HTR-8/SVneo (cell line): ENCODE data around the gene CCDC175.

Experiments
- DNase-seq: peaks from one replicate; pipeline ENCODE4 v3.0.0; 2011; ENCODE audit warnings: low spot score, mixed read lengths; ENCODE audit not compliant: insufficient read length
- FAIRE-seq: peaks from 2 replicates; lab custom pipeline; 2011; peaks lifted over from hg19 to GRCh38; lab: Jason Lieb, UNC

Gene CCDC175

DNA sequence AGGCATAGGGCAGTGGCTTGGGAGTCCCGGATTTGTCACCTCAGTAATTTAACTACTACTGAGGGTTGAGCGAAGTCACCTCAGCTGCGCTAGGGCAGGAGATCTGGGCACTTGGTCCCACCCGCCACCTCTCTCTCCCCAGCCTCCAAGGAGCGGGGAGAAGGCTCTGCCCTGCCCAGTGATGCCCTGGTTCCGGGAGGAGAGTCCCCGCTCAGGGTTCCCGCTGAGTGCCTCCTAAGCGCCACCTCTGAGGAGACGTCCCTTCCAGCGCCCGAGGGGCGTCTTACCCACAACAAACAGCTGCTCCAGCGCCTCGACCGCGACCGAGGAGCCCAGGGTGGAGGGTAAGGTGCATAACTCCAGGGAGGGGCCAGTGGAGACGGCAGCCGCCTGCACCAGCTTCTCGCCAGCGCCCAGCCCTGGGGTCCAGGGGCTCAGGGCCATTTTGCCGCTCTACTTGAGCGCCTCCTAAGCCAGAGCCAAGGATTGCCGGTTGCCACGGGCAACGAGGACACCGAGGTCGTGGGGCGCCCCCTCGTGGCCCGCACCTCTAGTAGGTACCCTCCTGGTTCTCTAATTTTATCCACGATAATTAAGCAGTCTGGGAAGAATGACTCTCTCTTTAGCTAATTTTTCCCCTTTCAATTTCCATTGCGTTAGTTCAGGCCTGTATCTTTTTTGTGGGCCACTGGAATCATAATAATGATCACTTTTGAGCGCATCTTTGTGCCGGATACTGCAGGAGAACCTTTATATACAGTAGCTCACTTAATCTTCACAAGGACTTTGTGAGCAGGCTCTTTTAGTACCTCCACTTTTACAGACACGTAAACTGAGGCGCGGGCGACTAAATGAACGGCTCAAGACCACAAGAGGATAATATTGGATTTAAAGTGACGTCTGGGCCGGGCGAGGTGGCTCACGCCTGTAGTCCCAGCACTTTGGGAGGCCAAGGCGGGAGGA, at the start of gene CCDC175:
Gene CCDC175 (minus strand): TSS at position 481 of the 963 bp plus-strand sequence. CDS start 37 bp downstream, at position 444.
- FAIRE-seq (peak; percentile 93), DNase-seq (peak; percentile 90)

DNA sequence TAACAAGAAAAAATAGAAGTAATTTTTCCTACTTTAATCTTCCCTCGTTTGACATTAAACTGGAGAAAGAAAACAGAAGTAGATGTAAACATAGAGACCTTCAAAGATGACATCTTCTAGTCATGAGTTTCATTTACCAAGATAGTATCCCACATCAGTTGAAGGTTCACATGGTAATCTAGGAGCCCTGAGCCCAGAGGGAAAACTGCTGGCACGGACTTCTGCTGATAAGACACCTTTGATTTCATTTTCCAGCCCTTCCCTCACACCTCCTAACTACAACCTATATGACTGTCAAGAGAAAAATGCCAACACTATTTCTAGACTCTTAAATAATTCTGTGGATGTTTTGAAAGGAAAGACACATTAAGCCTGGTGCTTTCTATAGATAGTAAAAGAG, 46.0 kb upstream of the CCDC175 start:
- peak; percentile 79 for FAIRE-seq
- no peak for DNase-seq

DNA sequence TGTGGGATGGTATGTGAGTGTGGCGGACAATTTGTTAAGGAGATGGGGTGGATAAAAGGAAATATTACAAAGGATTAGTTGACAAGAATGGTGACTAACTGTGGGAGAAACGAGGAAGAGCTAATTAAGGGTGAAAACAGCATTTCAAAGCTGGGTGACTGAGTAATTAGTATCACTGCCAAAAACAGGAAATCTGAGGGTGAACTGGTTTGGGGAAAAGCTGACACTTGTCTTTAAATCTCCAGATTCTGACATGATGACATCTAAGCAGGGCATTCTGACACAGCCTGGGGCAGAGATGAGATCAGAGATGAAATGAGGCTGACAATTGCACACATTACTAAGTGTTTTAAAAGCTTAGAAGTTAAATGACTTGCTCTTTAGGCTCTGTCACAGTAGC, 42.4 kb upstream of the CCDC175 start:
- FAIRE-seq (no peak), DNase-seq (no peak)

DNA sequence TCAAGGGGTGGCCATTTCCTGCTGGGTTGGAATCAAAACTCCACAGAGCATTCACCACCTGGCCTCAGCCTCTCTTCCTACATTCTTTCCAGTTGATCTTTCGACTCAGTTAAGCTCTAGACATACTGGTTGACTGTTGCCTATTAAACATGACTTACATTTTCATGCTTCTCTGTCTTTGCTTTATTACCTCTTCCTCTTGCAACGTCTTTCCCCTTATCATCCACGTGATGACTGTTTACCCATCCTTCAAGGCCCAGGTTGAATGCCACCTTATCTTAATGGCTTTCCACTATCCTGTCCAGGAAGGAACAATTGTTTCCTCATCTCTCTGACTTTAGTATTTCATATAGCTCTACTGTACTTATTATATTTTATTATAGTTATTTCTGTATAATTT, 24.4 kb upstream of the CCDC175 start:
- peak; percentile 90 for FAIRE-seq
- no peak for DNase-seq

GRCh38 chr14:59600211-59600945, 23.8 kb upstream of the CCDC175 start:
- peak; percentile 76 for FAIRE-seq
- DNase-seq, result no peak

DNA sequence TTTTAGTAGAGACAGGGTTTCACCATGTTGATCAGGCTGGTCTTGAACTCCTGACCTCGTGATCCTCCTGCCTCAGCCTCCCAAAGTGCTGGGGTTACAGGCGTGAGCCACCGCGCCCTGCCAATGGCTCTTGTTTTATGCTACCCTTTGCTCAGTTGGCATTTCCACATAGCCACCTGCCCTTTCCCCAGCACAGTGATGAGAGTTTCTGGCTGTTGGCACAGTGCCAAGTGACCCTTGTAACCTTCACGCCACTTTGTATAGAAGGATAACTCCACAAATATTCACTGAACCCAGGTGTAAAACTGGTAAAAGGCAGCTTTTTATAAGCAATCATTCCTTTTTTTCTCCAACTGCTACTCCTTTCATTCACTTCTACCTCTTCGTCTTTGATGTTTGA, 18.5 kb upstream of the CCDC175 start:
- DNase-seq (no peak), FAIRE-seq (peak; percentile 97)

- FAIRE-seq (peak; percentile 88), DNase-seq (no peak)
Measured at GRCh38 chr14:59591641-59592370, 15.2 kb upstream of the CCDC175 start.

GRCh38 chr14:59588101-59588500, 11.5 kb upstream of the CCDC175 start:
- peak; percentile 88 for FAIRE-seq
- DNase-seq, result no peak

GRCh38 chr14:59585891-59586554, 9.4 kb upstream of the CCDC175 start:
- DNase-seq, result peak; percentile 43
- peak; percentile 76 for FAIRE-seq

GRCh38 chr14:59583755-59584154, 7.1 kb upstream of the CCDC175 start:
- DNase-seq, result peak; percentile 59

DNA sequence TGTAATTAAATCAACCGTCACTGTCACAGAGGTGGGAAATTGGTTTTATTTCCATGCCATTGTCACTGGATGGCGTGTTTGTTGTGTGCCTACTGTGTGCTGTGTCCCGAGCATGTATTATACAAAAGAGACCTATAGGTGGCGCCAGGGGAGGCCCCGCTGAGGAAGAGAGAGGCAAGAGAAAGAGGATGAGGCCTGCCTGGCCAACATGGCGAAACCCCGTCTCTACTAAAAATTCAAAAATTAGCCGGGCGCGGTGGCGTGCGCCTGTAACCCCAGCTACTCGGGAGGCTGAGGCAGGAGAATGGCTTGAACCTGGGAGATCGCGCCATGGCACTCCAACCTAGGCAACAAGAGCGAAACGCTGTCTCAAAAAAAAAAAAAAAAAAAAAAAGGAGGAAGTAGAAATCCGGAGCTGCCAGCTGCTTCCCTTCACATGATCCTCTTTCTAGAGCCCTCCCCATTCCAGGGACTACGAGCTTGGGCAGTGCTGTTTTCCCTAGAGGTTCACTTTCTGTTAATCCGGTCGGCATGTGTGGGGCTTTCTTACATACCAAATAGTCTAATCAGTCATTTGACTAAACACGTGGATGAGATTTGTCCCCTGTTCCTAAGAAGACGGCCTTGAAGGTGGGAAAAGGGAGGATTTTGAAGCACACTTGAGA, 6.4 kb upstream of the CCDC175 start:
- DNase-seq, result no peak
- FAIRE-seq, result peak; percentile 26

More at GRCh38 chr14:59583755-59584154, 7.1 kb upstream of the CCDC175 start:
- FAIRE-seq, result peak; percentile 89

GRCh38 chr14:59582161-59582560, 5.5 kb upstream of the CCDC175 start:
- no peak for DNase-seq

GRCh38 chr14:59580911-59581310, 4.3 kb upstream of the CCDC175 start:
- no peak for FAIRE-seq
- DNase-seq, result no peak

More at GRCh38 chr14:59582161-59582560, 5.5 kb upstream of the CCDC175 start:
- FAIRE-seq, result peak; percentile 84

DNA sequence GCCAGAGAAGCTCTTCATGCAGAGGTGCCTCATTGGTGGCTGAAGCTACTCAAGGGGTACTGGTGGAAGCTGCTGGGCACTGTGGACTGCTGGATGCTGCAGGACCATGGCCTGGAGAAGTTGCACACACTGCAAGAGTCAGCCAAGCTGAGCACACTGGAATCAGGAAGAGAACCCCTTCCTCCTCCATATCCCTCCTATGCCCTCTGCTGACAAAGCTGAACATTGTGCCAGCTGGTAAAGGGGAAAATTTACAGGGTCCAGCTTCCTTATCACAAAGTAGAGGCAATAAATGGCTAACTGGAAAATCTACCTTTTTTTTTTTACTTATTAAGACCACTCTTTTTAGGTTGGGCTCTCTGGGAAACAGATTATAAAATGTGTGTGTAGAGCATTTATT, 6.5 kb downstream of the CCDC175 start:
- peak; percentile 96 for FAIRE-seq
- no peak for DNase-seq

- no peak for DNase-seq
- FAIRE-seq, result no peak
Measured at GRCh38 chr14:59566725-59567124, 9.9 kb downstream of the CCDC175 start.

- DNase-seq (no peak), FAIRE-seq (peak; percentile 4)
Measured at GRCh38 chr14:59566296-59566695, 10.3 kb downstream of the CCDC175 start.

DNA sequence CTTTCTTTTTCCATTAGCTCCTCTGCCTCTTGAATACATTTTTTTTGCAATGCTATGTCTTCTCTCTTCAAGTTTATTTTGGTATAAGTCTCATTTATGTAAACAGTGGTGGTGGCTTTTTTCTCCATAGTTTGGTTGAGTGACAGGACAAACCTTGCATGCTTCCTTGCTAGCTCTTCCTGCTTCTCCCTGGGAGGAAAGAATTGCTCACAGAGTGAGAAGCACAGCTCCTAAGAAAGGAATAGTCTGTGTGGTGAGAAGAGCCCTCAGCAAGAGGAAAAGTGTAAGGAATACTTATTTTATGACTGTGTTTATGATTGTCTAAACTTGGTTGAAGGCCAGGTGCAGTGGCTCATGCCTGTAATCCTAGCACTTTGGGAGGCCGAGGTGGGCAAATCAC, 11.5 kb downstream of the CCDC175 start:
- FAIRE-seq (peak; percentile 83), DNase-seq (no peak)

DNA sequence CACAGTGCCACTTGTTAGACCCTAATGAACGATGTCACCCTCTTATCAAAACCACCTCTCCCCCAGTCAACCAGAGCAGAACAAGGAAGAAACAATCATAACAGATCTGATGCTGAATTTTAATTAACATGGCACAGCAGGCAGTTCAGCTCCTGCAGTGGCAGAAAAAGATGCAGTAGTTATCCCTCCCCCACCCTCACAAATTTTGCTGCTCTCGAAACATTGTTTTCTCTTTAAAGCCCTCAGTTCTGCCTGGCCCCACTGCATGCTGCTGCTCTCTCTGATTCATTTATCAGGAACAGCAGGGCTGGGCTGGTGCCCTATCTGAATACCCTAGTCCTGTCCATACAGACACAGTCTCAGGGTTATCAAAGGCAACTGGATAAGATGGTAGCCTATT, 12.2 kb downstream of the CCDC175 start:
- no peak for DNase-seq
- peak; percentile 85 for FAIRE-seq

- DNase-seq (no peak), FAIRE-seq (no peak)
Measured at GRCh38 chr14:59547310-59547709, 29.3 kb downstream of the CCDC175 start.
